ENCODE results near the gene WNT9B. TPM values are rescaled to one million over a fixed set of nuclear protein-coding genes. Genes with fewer than 3 reads are reported as not detected.

WNT9B gene
- total and polyA plus RNA-seq, 2 experiments from 2014 or later = 2.4 to 2.6 TPM

DNA sequence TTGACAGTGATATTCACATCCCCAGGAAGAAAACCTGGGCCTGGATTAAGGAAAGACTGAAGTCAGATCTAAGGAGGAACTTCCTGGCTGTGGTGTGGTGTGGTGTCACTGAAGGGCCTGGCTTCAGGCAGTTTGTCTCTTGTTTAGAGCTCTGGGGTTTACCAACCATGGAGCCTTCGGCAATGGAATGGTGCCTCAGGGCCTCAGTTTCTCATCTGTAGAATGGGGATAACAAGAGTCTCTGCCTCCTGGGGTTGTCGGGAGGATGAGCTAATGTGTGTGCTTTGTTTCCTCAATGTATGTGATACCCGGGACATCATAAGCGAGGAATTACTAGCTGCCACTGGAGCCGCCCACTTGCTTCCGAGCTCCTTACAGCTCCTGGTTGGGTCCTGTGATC is 45.6 kb upstream of the WNT9B start:
- TF ChIP-seq, protein P1, sequence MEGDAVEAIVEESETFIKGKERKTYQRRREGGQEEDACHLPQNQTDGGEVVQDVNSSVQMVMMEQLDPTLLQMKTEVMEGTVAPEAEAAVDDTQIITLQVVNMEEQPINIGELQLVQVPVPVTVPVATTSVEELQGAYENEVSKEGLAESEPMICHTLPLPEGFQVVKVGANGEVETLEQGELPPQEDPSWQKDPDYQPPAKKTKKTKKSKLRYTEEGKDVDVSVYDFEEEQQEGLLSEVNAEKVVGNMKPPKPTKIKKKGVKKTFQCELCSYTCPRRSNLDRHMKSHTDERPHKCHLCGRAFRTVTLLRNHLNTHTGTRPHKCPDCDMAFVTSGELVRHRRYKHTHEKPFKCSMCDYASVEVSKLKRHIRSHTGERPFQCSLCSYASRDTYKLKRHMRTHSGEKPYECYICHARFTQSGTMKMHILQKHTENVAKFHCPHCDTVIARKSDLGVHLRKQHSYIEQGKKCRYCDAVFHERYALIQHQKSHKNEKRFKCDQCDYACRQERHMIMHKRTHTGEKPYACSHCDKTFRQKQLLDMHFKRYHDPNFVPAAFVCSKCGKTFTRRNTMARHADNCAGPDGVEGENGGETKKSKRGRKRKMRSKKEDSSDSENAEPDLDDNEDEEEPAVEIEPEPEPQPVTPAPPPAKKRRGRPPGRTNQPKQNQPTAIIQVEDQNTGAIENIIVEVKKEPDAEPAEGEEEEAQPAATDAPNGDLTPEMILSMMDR (IDR thresholded peaks at IDR 0.05; ENCODE audit: poor library complexity) = no peak
- TF ChIP-seq EZH2 (IDR thresholded peaks at IDR 0.05; ENCODE audit: borderline replicate concordance) = no peak
- no peak for TF ChIP-seq EZH2phosphoT487 (IDR thresholded peaks at IDR 0.05; ENCODE audit: low read depth, severe bottlenecking, unreplicated experiment)
- no peak overlapping the region for H2AFZ ChIP-seq
- H3K4me2 ChIP-seq = no peak overlapping the region
- H4K20me1 ChIP-seq (ENCODE audit: insufficient read depth, poor library complexity, severe bottlenecking) = no peaks in the 10 kb centered on the region
- H3K9me3 ChIP-seq (ENCODE audit: low read depth) = no peaks in the 10 kb centered on the region
- H3K9me2 ChIP-seq (replicated peaks; ENCODE audit: insufficient read depth) = no peaks in the 10 kb centered on the region
- H3K27me3 ChIP-seq = no peaks in the 10 kb centered on the region
- no peak overlapping the region for H3K4me3 ChIP-seq
- no peak overlapping the region for H3K27ac ChIP-seq
- no peak for DNase-seq (ENCODE audit: low spot score)
- no peaks in the 10 kb centered on the region for H3K79me2 ChIP-seq
- WGBS (ENCODE audit: low lambda C conversion rate, missing lambda C conversion rate) = 97% methylated on average over 6 of the region's 6 CpGs
- H3K36me3 ChIP-seq (replicated peaks; ENCODE audit: insufficient read depth, low read depth) = no peaks in the 10 kb centered on the region
- no peaks in the 10 kb centered on the region for H3K4me1 ChIP-seq (ENCODE audit: insufficient read depth)

DNA sequence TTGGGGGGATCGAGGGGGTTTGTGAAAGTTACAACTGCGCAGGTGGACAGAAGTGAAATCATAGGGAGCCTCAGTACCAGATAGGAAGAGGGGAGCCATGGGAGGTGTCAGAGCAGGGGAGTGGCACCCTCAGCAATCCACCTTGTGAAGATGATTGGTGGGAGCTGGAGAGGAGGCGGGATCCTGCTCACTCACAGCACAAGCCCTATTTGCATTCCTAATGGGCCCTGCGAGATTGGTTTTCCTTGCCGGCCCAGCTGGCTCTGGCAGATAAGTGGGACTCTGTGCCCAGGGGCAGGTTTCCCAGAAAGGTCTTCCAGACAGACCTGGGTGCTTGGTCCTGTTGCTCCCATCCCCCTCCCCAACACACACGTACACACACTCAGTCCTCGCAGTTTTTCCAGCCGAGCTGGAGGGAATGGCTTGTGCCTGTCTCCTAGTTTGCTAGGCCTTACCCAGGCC is 42.2 kb upstream of the WNT9B start:
- H3K36me3 ChIP-seq (replicated peaks; ENCODE audit: insufficient read depth, low read depth) = no peaks in the 10 kb centered on the region
- TF ChIP-seq EZH2phosphoT487 (IDR thresholded peaks at IDR 0.05; ENCODE audit: low read depth, severe bottlenecking, unreplicated experiment) (no peak), EZH2 (IDR thresholded peaks at IDR 0.05; ENCODE audit: borderline replicate concordance) (no peak)
- TF ChIP-seq, protein P1 (IDR thresholded peaks at IDR 0.05; ENCODE audit: poor library complexity) = no peak
- H3K4me3 ChIP-seq = no peak overlapping the region
- no peaks in the 10 kb centered on the region for H3K9me3 ChIP-seq (ENCODE audit: low read depth)
- no peaks in the 10 kb centered on the region for H3K9me2 ChIP-seq (replicated peaks; ENCODE audit: insufficient read depth)
- no peak for DNase-seq (ENCODE audit: low spot score)
- no peak overlapping the region for H2AFZ ChIP-seq
- 68% methylated on average over 8 of the region's 8 CpGs for WGBS (ENCODE audit: low lambda C conversion rate, missing lambda C conversion rate)
- no peak overlapping the region for H3K4me2 ChIP-seq
- no peaks in the 10 kb centered on the region for H3K4me1 ChIP-seq (ENCODE audit: insufficient read depth)
- no peak overlapping the region for H3K27ac ChIP-seq
- no peaks in the 10 kb centered on the region for H3K79me2 ChIP-seq
- H3K27me3 ChIP-seq = peaks cover 11% of the 10 kb centered on the region
- H4K20me1 ChIP-seq (ENCODE audit: insufficient read depth, poor library complexity, severe bottlenecking) = no peaks in the 10 kb centered on the region

DNA sequence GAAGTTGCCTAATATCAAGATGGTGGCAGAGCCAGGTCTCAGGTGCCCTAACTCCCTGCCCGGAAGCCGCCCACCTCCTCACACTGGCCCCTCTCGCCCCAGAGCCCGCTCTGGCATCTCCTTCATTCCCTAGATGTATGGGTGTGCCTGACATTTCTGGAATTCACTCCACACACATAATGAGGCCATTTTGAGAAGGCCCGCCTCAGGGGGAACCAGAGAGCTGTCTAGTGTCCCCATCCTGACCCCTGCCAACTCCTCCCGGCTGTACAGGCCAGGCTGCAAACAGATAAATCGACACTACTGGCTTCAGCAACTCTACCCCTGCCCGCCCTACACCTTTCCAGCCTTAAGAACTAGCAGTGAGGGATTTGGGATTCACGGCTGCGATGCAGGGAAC is 40.5 kb upstream of the WNT9B start:
- H3K9me3 ChIP-seq (ENCODE audit: low read depth) = no peaks in the 10 kb centered on the region
- TF ChIP-seq, protein P1 (IDR thresholded peaks at IDR 0.05; ENCODE audit: poor library complexity) = no peak
- TF ChIP-seq EZH2phosphoT487 (IDR thresholded peaks at IDR 0.05; ENCODE audit: low read depth, severe bottlenecking, unreplicated experiment) = no peak
- peaks cover 25% of the 10 kb centered on the region for H3K27me3 ChIP-seq
- no peak overlapping the region for H2AFZ ChIP-seq
- no peaks in the 10 kb centered on the region for H4K20me1 ChIP-seq (ENCODE audit: insufficient read depth, poor library complexity, severe bottlenecking)
- H3K79me2 ChIP-seq = no peaks in the 10 kb centered on the region
- 76% methylated on average over 10 of the region's 10 CpGs for WGBS (ENCODE audit: low lambda C conversion rate, missing lambda C conversion rate)
- H3K9me2 ChIP-seq (replicated peaks; ENCODE audit: insufficient read depth) = no peaks in the 10 kb centered on the region
- no peaks in the 10 kb centered on the region for H3K36me3 ChIP-seq (replicated peaks; ENCODE audit: insufficient read depth, low read depth)
- H3K27ac ChIP-seq = no peak overlapping the region
- no peak for DNase-seq (ENCODE audit: low spot score)
- H3K4me3 ChIP-seq = no peak overlapping the region
- H3K4me1 ChIP-seq (ENCODE audit: insufficient read depth) = no peaks in the 10 kb centered on the region
- H3K4me2 ChIP-seq = no peak overlapping the region

Measured in hepatocyte (in vitro differentiated cells).